NCI-H748 treated with DMSO at 0.1 percent for 48 hours (cell line): ENCODE data around the gene ARHGAP15.

Experiments
- DNase-seq: peaks from one replicate; lab custom pipeline; 2025; lab: John Stamatoyannopoulos, UW

The ARHGAP15 gene

GRCh38 chr2:143768991-143769390, 639.8 kb downstream of the ARHGAP15 start:
- no peak for DNase-seq

- DNase-seq, result no peak
These were observed 642.7 kb downstream of the ARHGAP15 start for GRCh38 chr2:143771939-143772338.

GRCh38 chr2:143776526-143777297, 647.5 kb downstream of the ARHGAP15 start:
- DNase-seq, result no peak

- no peak for DNase-seq
These were observed 649.8 kb downstream of the ARHGAP15 start for GRCh38 chr2:143779021-143779420.

GRCh38 chr2:143786026-143786765, 657.0 kb downstream of the ARHGAP15 start:
- DNase-seq, result no peak

- no peak for DNase-seq
These were observed 658.5 kb downstream of the ARHGAP15 start for GRCh38 chr2:143787674-143788073.

GRCh38 chr2:143792602-143793001, 663.4 kb downstream of the ARHGAP15 start:
- DNase-seq, result no peak

GRCh38 chr2:143793381-143793780, 664.2 kb downstream of the ARHGAP15 start:
- no peak for DNase-seq

GRCh38 chr2:143796051-143796450, 666.8 kb downstream of the ARHGAP15 start:
- DNase-seq, result no peak

GRCh38 chr2:143801561-143801960, 672.3 kb downstream of the ARHGAP15 start:
- no peak for DNase-seq

- DNase-seq, result no peak
These were observed 673.0 kb downstream of the ARHGAP15 start for GRCh38 chr2:143802242-143802641.

- DNase-seq, result no peak
These were observed 673.8 kb downstream of the ARHGAP15 start for GRCh38 chr2:143802871-143803650.

- no peak for DNase-seq
These were observed 674.7 kb downstream of the ARHGAP15 start for GRCh38 chr2:143803936-143804335.

GRCh38 chr2:143805666-143806065, 676.4 kb downstream of the ARHGAP15 start:
- no peak for DNase-seq

GRCh38 chr2:143807192-143807591, 678.0 kb downstream of the ARHGAP15 start:
- DNase-seq, result no peak

- DNase-seq, result no peak
These were observed 678.5 kb downstream of the ARHGAP15 start for GRCh38 chr2:143807671-143808070.

GRCh38 chr2:143808166-143808565, 678.9 kb downstream of the ARHGAP15 start:
- no peak for DNase-seq

GRCh38 chr2:143815082-143815481, 685.9 kb downstream of the ARHGAP15 start:
- no peak for DNase-seq

GRCh38 chr2:143816916-143817315, 687.7 kb downstream of the ARHGAP15 start:
- DNase-seq, result no peak
